ENCODE data around the gene TAB2.
"Not testable (repeated sequence)": the region's sequence is repeated elsewhere in the genome, so short reads cannot be mapped to it uniquely, and the experiment has no call there.

The TAB2 gene

DNA sequence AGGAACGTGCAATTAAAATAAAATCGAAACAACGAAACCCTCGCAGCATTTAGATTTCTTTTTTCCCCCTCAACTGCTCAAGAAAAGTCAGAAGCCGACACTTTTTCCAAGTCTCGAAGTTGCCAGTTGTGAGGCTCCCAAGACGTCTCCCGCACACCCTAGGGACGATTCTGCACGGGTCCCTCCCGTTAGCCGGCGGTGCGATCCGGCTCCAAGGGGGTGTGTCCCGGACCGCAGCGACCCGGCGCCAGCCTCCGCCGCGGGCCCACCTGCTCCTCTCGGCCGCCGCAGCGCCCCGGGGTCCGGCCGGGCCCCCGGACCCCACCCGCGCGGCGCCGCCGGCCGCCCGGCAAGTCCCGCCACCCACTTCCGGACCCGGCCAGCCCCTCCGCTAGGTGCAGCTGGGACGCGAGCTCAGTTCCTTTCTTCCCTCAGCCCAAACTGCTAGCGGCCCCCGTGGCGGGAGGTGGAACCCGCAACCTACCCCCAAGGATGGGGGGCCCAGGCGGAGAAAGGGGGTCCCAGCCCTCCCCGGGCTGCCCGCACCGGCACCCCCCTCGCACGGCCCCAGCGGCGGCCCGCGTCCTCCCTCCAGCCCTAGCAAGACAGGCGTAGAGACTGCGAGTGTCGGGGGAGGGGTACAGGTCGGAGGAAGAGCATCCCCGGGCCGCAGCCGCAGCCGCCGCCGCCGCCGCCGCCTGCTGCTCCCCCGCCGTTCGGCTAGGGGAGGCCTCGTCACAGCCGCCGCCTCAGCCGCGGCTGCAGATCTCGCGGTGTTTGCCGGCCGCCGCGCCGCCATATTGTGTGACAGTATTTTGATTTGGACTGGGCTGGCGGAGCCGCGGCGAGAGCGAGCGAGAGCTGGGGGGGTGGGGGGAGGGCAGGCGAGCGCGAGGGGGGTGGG lies 520 bp upstream of the TAB2 start:
- peak; percentile 87 to 92 for DNase-seq (ENCODE audit: low spot score in 2 of 2)
- no peaks in the 10 kb centered on the region for H3K9me3 ChIP-seq
- H3K4me1 ChIP-seq, result peaks cover 25% of the 10 kb centered on the region
- H3K4me3 ChIP-seq, result peak overlapping the region; percentile 89
- H3K36me3 ChIP-seq (replicated peaks), result no peaks in the 10 kb centered on the region
- no peaks in the 10 kb centered on the region for H3K27me3 ChIP-seq (ENCODE audit: low read depth)
- in situ Hi-C loops (cut with MboI; ENCODE audit: low sequenced_read_pairs), result no loop called here

GRCh38 chr6:149318581-149319286 lies 1.2 kb downstream of the TAB2 start:
- Histone ChIP-seq H3K9me3 (no peaks in the 10 kb centered on the region), H3K27me3 (ENCODE audit: low read depth) (no peaks in the 10 kb centered on the region), H3K36me3 (replicated peaks) (no peaks in the 10 kb centered on the region), H3K4me1 (peaks cover 34% of the 10 kb centered on the region), H3K4me3 (peak overlapping the region; percentile 89)
- DNase-seq (ENCODE audit: low spot score in 2 of 2), result peak in 1 of 2 experiments; percentile 21
- in situ Hi-C loops (cut with MboI; ENCODE audit: low sequenced_read_pairs), result no loop called here

- in situ Hi-C loops (cut with MboI; ENCODE audit: low sequenced_read_pairs), result no loop called here
Measured at GRCh38 chr6:149319422-149319821, 1.9 kb downstream of the TAB2 start.

GRCh38 chr6:149320016-149320415 lies 2.5 kb downstream of the TAB2 start:
- H3K27me3 ChIP-seq (ENCODE audit: low read depth); in situ Hi-C loops (cut with MboI; ENCODE audit: low sequenced_read_pairs); DNase-seq (ENCODE audit: low spot score in 2 of 2); H3K4me3 ChIP-seq; H3K36me3 ChIP-seq (replicated peaks); H3K9me3 ChIP-seq: not testable (repeated sequence)
- H3K4me1 ChIP-seq, result peaks cover 42% of the 10 kb centered on the region

More at GRCh38 chr6:149319422-149319821, 1.9 kb downstream of the TAB2 start:
- Histone ChIP-seq H3K9me3 (no peaks in the 10 kb centered on the region), H3K36me3 (replicated peaks) (no peaks in the 10 kb centered on the region), H3K27me3 (ENCODE audit: low read depth) (no peaks in the 10 kb centered on the region), H3K4me3 (peak overlapping the region; percentile 89), H3K4me1 (peaks cover 41% of the 10 kb centered on the region)
- no peak for DNase-seq (ENCODE audit: low spot score in 2 of 2)

DNA sequence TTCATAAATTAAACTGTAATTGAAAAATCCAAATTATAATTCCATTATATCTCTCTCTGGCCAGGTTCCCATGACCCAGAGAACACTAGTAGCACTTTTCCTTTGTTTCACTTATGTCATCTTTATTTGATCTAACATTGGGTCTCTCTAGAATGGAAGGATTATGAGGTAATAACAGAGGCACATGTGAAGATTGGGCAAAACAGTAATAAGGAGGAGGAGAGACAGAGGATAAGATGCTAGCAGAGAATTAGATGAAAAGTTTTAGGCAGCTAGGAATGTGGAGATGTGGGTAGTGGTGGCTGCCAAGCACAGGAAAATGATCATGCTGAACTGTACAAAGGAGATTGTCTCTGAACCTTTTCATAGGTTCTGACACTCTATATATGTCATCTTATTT lies 3.3 kb downstream of the TAB2 start:
- no peak for DNase-seq (ENCODE audit: low spot score in 2 of 2)
- H3K4me3 ChIP-seq, result no peak overlapping the region
- H3K9me3 ChIP-seq, result no peaks in the 10 kb centered on the region
- H3K4me1 ChIP-seq, result peaks cover 42% of the 10 kb centered on the region
- in situ Hi-C loops (cut with MboI; ENCODE audit: low sequenced_read_pairs), result no loop called here
- no peaks in the 10 kb centered on the region for H3K36me3 ChIP-seq (replicated peaks)
- no peaks in the 10 kb centered on the region for H3K27me3 ChIP-seq (ENCODE audit: low read depth)

- Histone ChIP-seq H3K27me3 (ENCODE audit: low read depth) (no peaks in the 10 kb centered on the region), H3K9me3 (no peaks in the 10 kb centered on the region), H3K36me3 (replicated peaks) (no peaks in the 10 kb centered on the region), H3K4me3 (no peak overlapping the region), H3K4me1 (peaks cover 44% of the 10 kb centered on the region)
- no peak for DNase-seq (ENCODE audit: low spot score in 2 of 2)
- in situ Hi-C loops (cut with MboI; ENCODE audit: low sequenced_read_pairs), result no loop called here
Measured at GRCh38 chr6:149323353-149323752, 5.8 kb downstream of the TAB2 start.

GRCh38 chr6:149323925-149324324 lies 6.4 kb downstream of the TAB2 start:
- DNase-seq (ENCODE audit: low spot score in 2 of 2), result no peak
- H3K36me3 ChIP-seq (replicated peaks), result no peaks in the 10 kb centered on the region
- no peaks in the 10 kb centered on the region for H3K27me3 ChIP-seq (ENCODE audit: low read depth)
- H3K9me3 ChIP-seq, result no peaks in the 10 kb centered on the region
- peaks cover 44% of the 10 kb centered on the region for H3K4me1 ChIP-seq
- in situ Hi-C loops (cut with MboI; ENCODE audit: low sequenced_read_pairs), result no loop called here
- no peak overlapping the region for H3K4me3 ChIP-seq

DNA sequence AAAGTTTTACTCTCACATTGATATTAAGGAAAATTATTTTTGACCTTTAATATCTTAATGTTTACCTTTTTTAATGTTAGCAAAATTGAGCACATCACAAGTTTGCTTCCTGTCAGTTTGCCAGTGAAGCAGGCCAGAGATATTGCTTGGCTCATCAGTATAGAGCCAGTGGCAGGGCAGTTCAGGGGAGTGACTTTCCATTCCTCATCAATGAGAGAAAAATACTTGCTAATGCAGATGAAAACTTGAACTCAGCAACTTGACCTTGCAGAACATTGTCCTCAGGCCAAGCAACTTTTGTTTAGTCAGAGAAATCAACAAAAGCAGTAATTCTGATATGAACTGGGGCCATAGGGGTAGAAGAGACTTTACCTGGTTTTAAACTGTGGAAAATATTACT lies 6.9 kb downstream of the TAB2 start:
- peaks cover 47% of the 10 kb centered on the region for H3K4me1 ChIP-seq

GRCh38 chr6:149325648-149326236 lies 8.2 kb downstream of the TAB2 start:
- in situ Hi-C loops (cut with MboI; ENCODE audit: low sequenced_read_pairs), result no loop called here
- H3K36me3 ChIP-seq (replicated peaks), result no peaks in the 10 kb centered on the region
- H3K4me3 ChIP-seq, result no peak overlapping the region
- H3K4me1 ChIP-seq, result peaks cover 50% of the 10 kb centered on the region
- no peaks in the 10 kb centered on the region for H3K27me3 ChIP-seq (ENCODE audit: low read depth)
- H3K9me3 ChIP-seq, result no peaks in the 10 kb centered on the region
- no peak for DNase-seq (ENCODE audit: low spot score in 2 of 2)

More for the DNA sequence above, 6.9 kb downstream of the TAB2 start:
- H3K4me3 ChIP-seq, result no peak overlapping the region
- in situ Hi-C loops (cut with MboI; ENCODE audit: low sequenced_read_pairs), result no loop called here
- no peak for DNase-seq (ENCODE audit: low spot score in 2 of 2)
- H3K36me3 ChIP-seq (replicated peaks), result no peaks in the 10 kb centered on the region
- H3K9me3 ChIP-seq, result no peaks in the 10 kb centered on the region
- H3K27me3 ChIP-seq (ENCODE audit: low read depth), result no peaks in the 10 kb centered on the region

DNA sequence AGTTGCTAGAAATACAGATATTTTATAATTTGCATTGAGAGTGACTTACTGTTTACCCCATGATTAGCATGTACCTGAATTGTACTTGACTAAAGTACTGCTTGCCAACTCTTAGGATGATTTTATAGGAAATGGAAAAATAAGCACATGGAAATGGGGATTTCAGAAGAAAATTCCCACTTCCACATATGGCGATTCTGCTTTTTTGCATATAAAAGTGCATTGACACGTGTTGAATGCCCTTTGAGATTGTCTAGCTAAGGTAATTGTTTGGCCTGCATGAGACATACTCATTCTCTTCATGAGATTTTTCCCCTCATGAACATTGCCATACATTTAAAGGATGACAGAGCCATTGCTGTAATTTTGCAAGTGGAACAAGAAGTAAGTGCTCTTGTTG lies 10.1 kb downstream of the TAB2 start:
- H3K27me3 ChIP-seq (ENCODE audit: low read depth), result no peaks in the 10 kb centered on the region
- H3K36me3 ChIP-seq (replicated peaks), result no peaks in the 10 kb centered on the region
- no peak for DNase-seq (ENCODE audit: low spot score in 2 of 2)
- H3K4me3 ChIP-seq, result no peak overlapping the region
- H3K9me3 ChIP-seq, result no peaks in the 10 kb centered on the region
- peaks cover 61% of the 10 kb centered on the region for H3K4me1 ChIP-seq
- in situ Hi-C loops (cut with MboI; ENCODE audit: low sequenced_read_pairs), result no loop called here

GRCh38 chr6:149328083-149328482 lies 10.6 kb downstream of the TAB2 start:
- no peaks in the 10 kb centered on the region for H3K9me3 ChIP-seq
- DNase-seq (ENCODE audit: low spot score in 2 of 2), result no peak
- in situ Hi-C loops (cut with MboI; ENCODE audit: low sequenced_read_pairs), result no loop called here
- no peak overlapping the region for H3K4me3 ChIP-seq
- no peaks in the 10 kb centered on the region for H3K27me3 ChIP-seq (ENCODE audit: low read depth)
- H3K36me3 ChIP-seq (replicated peaks), result no peaks in the 10 kb centered on the region
- peaks cover 64% of the 10 kb centered on the region for H3K4me1 ChIP-seq

GRCh38 chr6:149329529-149329928 lies 12.0 kb downstream of the TAB2 start:
- Histone ChIP-seq H3K4me3 (no peak overlapping the region), H3K36me3 (replicated peaks) (no peaks in the 10 kb centered on the region), H3K27me3 (ENCODE audit: low read depth) (no peaks in the 10 kb centered on the region), H3K4me1 (peaks cover 59% of the 10 kb centered on the region), H3K9me3 (no peaks in the 10 kb centered on the region)
- in situ Hi-C loops (cut with MboI; ENCODE audit: low sequenced_read_pairs), result no loop called here
- no peak for DNase-seq (ENCODE audit: low spot score in 2 of 2)

GRCh38 chr6:149330133-149330532 lies 12.6 kb downstream of the TAB2 start:
- H3K9me3 ChIP-seq, result no peaks in the 10 kb centered on the region
- H3K4me3 ChIP-seq, result no peak overlapping the region
- no peaks in the 10 kb centered on the region for H3K27me3 ChIP-seq (ENCODE audit: low read depth)
- H3K4me1 ChIP-seq, result peaks cover 59% of the 10 kb centered on the region
- H3K36me3 ChIP-seq (replicated peaks), result no peaks in the 10 kb centered on the region
- in situ Hi-C loops (cut with MboI; ENCODE audit: low sequenced_read_pairs), result no loop called here
- no peak for DNase-seq (ENCODE audit: low spot score in 2 of 2)
